Right lobe of liver (tissue), 6 donors: Measurements from ENCODE around the gene DNM1. TPM values are rescaled to one million over a fixed set of nuclear protein-coding genes. Genes with fewer than 3 reads are reported as not detected.

Experiments
- ATAC-seq, 4 donors: fragments of 200-7000 bp; cut with Tn5 transposase; one replicate each; pipeline ENCODE4 v1.9.1; 2020; ENCODE audit warnings: mild to moderate bottlenecking in 4 of 4, moderate library complexity in 4 of 4
- DNase-seq, 3 donors: peaks; one replicate each; pipeline ENCODE4 v3.0.0-alpha.2; 2020
- H3K27ac ChIP-seq, 3 donors: fragments of 200-600 bp; one replicate each; pipeline ENCODE4 v1.8.0; 2022
- H3K27me3 ChIP-seq, 2 donors: fragments of 200-600 bp; one replicate each; pipeline ENCODE4 v1.8.0; 2022
- H3K36me3 ChIP-seq, 4 donors: fragments of 200-600 bp; sonication (generic) in 1 of 4; one replicate each; pipeline versions ENCODE4 v1.5.1 to v1.8.0; 2017 to 2022; ENCODE audit warnings: control low read depth in 1 of 4
- H3K4me1 ChIP-seq, 4 donors: fragments of 200-600 bp; sonication (generic) in 1 of 4; one replicate each; pipeline versions ENCODE4 v1.5.1 to v1.8.0; 2017 to 2022; ENCODE audit warnings: control low read depth in 1 of 4
- H3K4me3 ChIP-seq, 3 donors: fragments of 200-600 bp; one replicate each; pipeline ENCODE4 v1.8.0; 2022
- H3K9me3 ChIP-seq, 4 donors: fragments of 200-600 bp; sonication (generic) in 1 of 4; one replicate each; pipeline versions ENCODE4 v1.5.1 to v1.8.0; 2017 to 2022; ENCODE audit warnings: control low read depth in 1 of 4
- POLR2A ChIP-seq: fragments of 450-650 bp; IDR thresholded peaks from one replicate; pipeline ENCODE4 v1.6.1; 2017; ENCODE audit warnings: antibody characterized with exemption, mild to moderate bottlenecking
- WGBS: methylation state at CpG from one replicate; pipeline ENCODE4 v1.1.6; 2018; ENCODE audit warnings: low coverage, low lambda C conversion rate; ENCODE audit not compliant: insufficient coverage; ENCODE audit errors: missing lambda C conversion rate; 5-methylcytosine and 5-hydroxymethylcytosine counted together
- intact Hi-C, 2 donors: fragments of 100-400 bp; cut with DNase I; formaldehyde crosslinking; loops; one replicate each; pipeline versions ENCODE4 v1.11.2 to v1.14.1; 2022
- total RNA-seq, 6 experiments: library from RNA; depleted of rRNA in 2 of 6; stranded (reverse); fragments of >200 nt in 2 of 6; fragmentation: NEBNext Ultra II Directional in 3 of 6; extraction: Animal tissue kit (Norgen Biotek cat#: 25700) in 3 of 6; gene quantifications; one replicate each; pipeline versions ENCODE4 v1.1.0 to v1.2.4, GENCODE V29; 2016 to 2023
- TF ChIP-seq, protein P1 (sequence below), 4 donors: fragments of 200-600 bp in 3 of 4; fragments of 450-650 bp in 1 of 4; IDR thresholded peaks; one replicate each; pipeline versions ENCODE4 v1.5.1 to v1.8.0; 2016 to 2022; ENCODE audit warnings: antibody characterized with exemption in 4 of 4, mild to moderate bottlenecking in 2 of 4
- donor health status: DM: no; HTN: yes; CAD: no.
- donor health status: DM: no; HTN: no; CAD: no.
- donor health status: DM: no; HTN: no; CAD: no.
- donor health status: DM: no; HTN: yes; CAD: no.
- donor health status: DM: no; HTN: yes; CAD: no.

Gene DNM1
- total RNA-seq, 6 experiments from 2014 or later, result 0.43 to 3.1 (median 1.8) TPM

DNA sequence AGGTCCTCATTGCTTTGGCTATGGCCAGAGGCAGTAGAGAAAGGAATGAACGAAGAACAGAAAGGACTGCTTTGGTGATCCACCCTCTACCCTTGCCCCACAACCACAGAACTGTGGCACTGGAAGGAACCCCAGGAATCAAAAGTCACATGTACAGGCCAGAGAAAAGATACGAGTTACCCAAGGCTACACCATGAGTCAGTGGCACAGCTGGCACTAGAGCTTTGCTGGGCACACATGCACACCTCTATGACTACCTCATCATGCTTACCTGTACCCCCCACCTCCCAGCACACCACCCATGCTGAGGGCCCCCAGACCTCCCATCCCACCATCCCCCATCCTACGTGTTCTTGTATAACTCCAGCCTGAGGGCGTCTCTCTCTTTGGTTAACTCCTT is 59.5 kb downstream of the DNM1 start:
- DNase-seq (no peak), ATAC-seq (no peak)
- Histone ChIP-seq H3K9me3 (no peaks in the 10 kb centered on the region), H3K27ac (no peak overlapping the region), H3K36me3 (peaks cover 0 to 56% (median 37%) of the 10 kb centered on the region in 4 donors), H3K4me1 (no peaks in the 10 kb centered on the region), H3K4me3 (no peak overlapping the region), H3K27me3 (no peaks in the 10 kb centered on the region)
- 88% methylated on average over 3 of the region's 4 CpGs for WGBS
- TF ChIP-seq, protein P1, sequence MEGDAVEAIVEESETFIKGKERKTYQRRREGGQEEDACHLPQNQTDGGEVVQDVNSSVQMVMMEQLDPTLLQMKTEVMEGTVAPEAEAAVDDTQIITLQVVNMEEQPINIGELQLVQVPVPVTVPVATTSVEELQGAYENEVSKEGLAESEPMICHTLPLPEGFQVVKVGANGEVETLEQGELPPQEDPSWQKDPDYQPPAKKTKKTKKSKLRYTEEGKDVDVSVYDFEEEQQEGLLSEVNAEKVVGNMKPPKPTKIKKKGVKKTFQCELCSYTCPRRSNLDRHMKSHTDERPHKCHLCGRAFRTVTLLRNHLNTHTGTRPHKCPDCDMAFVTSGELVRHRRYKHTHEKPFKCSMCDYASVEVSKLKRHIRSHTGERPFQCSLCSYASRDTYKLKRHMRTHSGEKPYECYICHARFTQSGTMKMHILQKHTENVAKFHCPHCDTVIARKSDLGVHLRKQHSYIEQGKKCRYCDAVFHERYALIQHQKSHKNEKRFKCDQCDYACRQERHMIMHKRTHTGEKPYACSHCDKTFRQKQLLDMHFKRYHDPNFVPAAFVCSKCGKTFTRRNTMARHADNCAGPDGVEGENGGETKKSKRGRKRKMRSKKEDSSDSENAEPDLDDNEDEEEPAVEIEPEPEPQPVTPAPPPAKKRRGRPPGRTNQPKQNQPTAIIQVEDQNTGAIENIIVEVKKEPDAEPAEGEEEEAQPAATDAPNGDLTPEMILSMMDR (IDR thresholded peaks at IDR 0.05), result no peak
- no peak for TF ChIP-seq POLR2A
- intact Hi-C loops, result no loop called here

DNA sequence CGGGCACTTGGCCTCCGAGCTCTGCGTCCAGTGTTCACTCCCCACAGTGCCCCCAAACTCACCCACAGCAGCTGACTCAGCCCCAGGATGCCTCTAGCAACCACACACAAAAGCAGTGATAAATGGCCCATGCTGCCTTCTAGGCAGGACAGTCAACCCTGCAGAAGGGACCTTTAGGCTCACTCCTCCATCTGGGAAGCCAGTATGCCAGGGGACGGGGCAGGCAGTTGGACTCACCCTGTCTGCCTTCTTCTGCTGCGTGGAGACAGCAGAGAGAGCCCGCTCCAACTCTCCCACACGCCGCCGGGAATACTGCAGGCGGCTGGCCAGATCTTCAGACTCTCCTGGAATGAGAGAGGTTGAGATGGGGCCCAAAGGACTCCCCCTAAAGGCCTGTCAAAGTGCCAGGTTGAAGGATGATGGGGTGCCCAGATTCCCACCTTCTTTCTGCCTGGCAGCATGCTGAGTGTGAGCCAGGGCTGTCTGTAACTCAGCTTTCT is 62.2 kb downstream of the DNM1 start:
- H3K36me3 ChIP-seq, result peaks cover 0 to 40% (median 20%) of the 10 kb centered on the region in 4 donors
- ATAC-seq (no peak), DNase-seq (no peak)
- no peak overlapping the region for H3K27ac ChIP-seq
- no peaks in the 10 kb centered on the region for H3K4me1 ChIP-seq
- H3K4me3 ChIP-seq, result no peak overlapping the region
- intact Hi-C loops, result no loop called here
- no peaks in the 10 kb centered on the region for H3K9me3 ChIP-seq
- WGBS, result 96% methylated on average over 3 of the region's 10 CpGs
- no peaks in the 10 kb centered on the region for H3K27me3 ChIP-seq
- no peak for TF ChIP-seq POLR2A
- TF ChIP-seq, protein P1 (IDR thresholded peaks at IDR 0.05), result no peak

DNA sequence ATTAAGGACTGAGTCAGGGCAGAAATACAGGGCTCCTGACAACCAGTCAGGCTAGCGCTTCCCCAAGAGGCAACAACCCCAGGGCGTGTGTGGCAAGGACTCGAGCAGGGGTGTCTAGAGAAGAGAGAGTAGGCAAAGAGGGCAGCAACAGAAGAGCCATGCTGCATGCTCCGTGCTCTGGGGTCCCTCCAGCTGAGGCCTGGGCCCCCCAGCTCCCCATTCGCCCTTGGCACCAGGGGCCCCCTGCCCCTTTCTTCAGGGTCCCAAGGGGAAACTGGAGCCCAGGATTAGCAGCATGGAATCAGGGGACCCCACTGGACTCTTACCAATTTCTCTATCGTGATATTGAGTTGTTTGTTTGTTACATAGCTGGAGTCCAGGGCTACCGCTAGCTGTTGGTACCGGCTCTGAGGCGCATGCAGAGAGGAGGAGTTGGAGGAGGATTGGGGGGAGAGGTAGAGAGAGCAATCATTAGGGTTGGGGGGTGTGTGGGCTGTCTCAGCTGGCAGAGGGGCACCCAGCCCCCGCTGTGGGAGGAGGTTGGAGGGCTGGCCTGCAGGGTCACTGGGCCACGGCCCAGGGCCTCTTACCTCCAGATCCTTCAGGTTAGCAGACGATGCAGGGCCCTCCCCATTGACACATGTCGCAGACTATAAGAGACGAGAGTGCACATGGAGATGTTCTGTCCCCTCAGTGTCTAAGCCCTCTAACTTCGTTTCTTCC is 63.9 kb downstream of the DNM1 start:
- H3K36me3 ChIP-seq, result peaks cover 0 to 35% (median 9%) of the 10 kb centered on the region in 4 donors
- ATAC-seq, result no peak
- WGBS, result 82% methylated on average over 9 of the region's 15 CpGs

DNA sequence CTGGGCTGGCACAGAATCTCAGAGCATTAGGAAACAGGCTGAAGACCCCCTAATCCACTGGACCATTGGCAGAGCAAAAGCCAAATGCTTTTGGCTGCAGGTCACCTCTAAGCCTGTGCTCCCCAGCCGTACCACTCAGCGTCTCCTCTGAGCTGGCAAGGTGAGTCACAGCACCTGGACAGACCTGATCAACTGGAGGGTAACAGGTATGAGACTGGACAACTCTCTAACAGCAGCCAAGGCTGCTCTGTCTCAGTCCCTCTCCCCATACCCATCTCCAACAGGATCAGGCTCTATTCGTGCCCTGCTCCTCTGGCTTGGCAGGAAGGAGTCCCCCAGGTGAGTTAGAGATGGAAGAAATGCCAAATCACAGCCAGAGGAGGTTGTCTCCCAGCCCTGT is 67.9 kb downstream of the DNM1 start:
- no peak for ATAC-seq
- H3K27me3 ChIP-seq, result no peaks in the 10 kb centered on the region
- H3K9me3 ChIP-seq, result no peaks in the 10 kb centered on the region
- no peak overlapping the region for H3K4me3 ChIP-seq
- H3K36me3 ChIP-seq, result peaks cover 0 to 38% (median 8%) of the 10 kb centered on the region in 4 donors
- 83% methylated on average over 1 of the region's 3 CpGs for WGBS
- no peak overlapping the region for H3K27ac ChIP-seq
- no peak for DNase-seq
- H3K4me1 ChIP-seq, result peaks cover 0 to 9% (median 0%) of the 10 kb centered on the region in 4 donors
- TF ChIP-seq, protein P1 (IDR thresholded peaks at IDR 0.05), result no peak
- TF ChIP-seq POLR2A, result no peak
- intact Hi-C loops, result no loop called here

More for the DNA sequence above, 63.9 kb downstream of the DNM1 start:
- TF ChIP-seq, protein P1 (IDR thresholded peaks at IDR 0.05), result no peak
- no peak for TF ChIP-seq POLR2A
- DNase-seq, result no peak
- no peaks in the 10 kb centered on the region for H3K9me3 ChIP-seq
- no peak overlapping the region for H3K4me3 ChIP-seq
- intact Hi-C loops, result no loop called here
- no peaks in the 10 kb centered on the region for H3K27me3 ChIP-seq
- H3K4me1 ChIP-seq, result no peaks in the 10 kb centered on the region
- H3K27ac ChIP-seq, result no peak overlapping the region
